Naive B cell (primary cell): ENCODE data around the gene MLST8. TPM values are rescaled to one million over a fixed set of nuclear protein-coding genes. Genes with fewer than 3 reads are reported as not detected.
"Not testable (repeated sequence)": the region's sequence is repeated elsewhere in the genome, so short reads cannot be mapped to it uniquely, and the experiment has no call there.

Experiments
- ATAC-seq, 2 donors: fragments of 150-1000 bp; cut with Tn5 transposase; 2 replicates each; pipeline ENCODE4 v1.10.0; 2021; ENCODE audit warnings: low read depth in 2 of 2, mild to moderate bottlenecking in 2 of 2, moderate library complexity in 2 of 2
- DNase-seq: peaks from one replicate; pipeline ENCODE4 v3.0.0; 2022
- H3K27ac Mint-ChIP-seq, 6 donors: one replicate each; pipeline ENCODE4 v1.8.0; 2020 to 2022; ENCODE audit warnings: mild to moderate bottlenecking in 6 of 6, mixed read lengths in 6 of 6, moderate library complexity in 5 of 6, inconsistent platforms in 2 of 6
- H3K27me3 Mint-ChIP-seq, 3 donors: one replicate each; pipeline ENCODE4 v1.8.0; 2021 to 2022; ENCODE audit warnings: mixed read lengths in 3 of 3, mild to moderate bottlenecking in 1 of 3
- H3K36me3 Mint-ChIP-seq, 2 donors: one replicate each; pipeline ENCODE4 v1.8.0; 2020 to 2022; ENCODE audit warnings: mixed read lengths in 2 of 2, inconsistent platforms in 1 of 2, mild to moderate bottlenecking in 1 of 2
- H3K4me1 Mint-ChIP-seq, 3 donors: one replicate each; pipeline ENCODE4 v1.8.0; 2020 to 2022; ENCODE audit warnings: mixed read lengths in 3 of 3, inconsistent platforms in 1 of 3, mild to moderate bottlenecking in 1 of 3, moderate library complexity in 1 of 3
- H3K4me3 Mint-ChIP-seq, 8 donors: one replicate each; pipeline ENCODE4 v1.8.0; 2020 to 2022; ENCODE audit warnings: mild to moderate bottlenecking in 8 of 8, mixed read lengths in 8 of 8, moderate library complexity in 8 of 8, inconsistent platforms in 2 of 8
- H3K9me3 Mint-ChIP-seq, 7 donors: one replicate each; pipeline ENCODE4 v1.8.0; 2020 to 2022; ENCODE audit warnings: mixed read lengths in 7 of 7, mild to moderate bottlenecking in 5 of 7, inconsistent platforms in 2 of 7, moderate library complexity in 1 of 7
- polyA plus RNA-seq, 6 donors: library from polyadenylated mRNA; unstranded; fragments of 300-500 nt; fragmentation: Illumina TruSeq; gene quantifications; one replicate each; pipeline ENCODE4 v1.2.3, GENCODE V29; 2021; ENCODE audit warnings: low read depth in 6 of 6

The MLST8 gene
- polyA plus RNA-seq, 6 donors from 2014 or later, result 28.1 to 43.1 (median 33.4) TPM

- Mint-ChIP-seq H3K27ac (peak overlapping the region; percentile 67 to 98 (median 92)), H3K27me3 (no peaks in the 10 kb centered on the region), H3K4me1 (peaks cover 0 to 26% (median 0%) of the 10 kb centered on the region in 3 donors), H3K36me3 (peaks cover 0 to 7% of the 10 kb centered on the region in 2 donors), H3K9me3 (no peaks in the 10 kb centered on the region), H3K4me3 (peak overlapping the region; percentile 83 to 94 (median 90))
- ATAC-seq (peak in 1 of 2 donors; percentile 23), DNase-seq (no peak)
Observed at GRCh38 chr16:2250652-2251295, 45.5 kb downstream of the MLST8 start.

DNA sequence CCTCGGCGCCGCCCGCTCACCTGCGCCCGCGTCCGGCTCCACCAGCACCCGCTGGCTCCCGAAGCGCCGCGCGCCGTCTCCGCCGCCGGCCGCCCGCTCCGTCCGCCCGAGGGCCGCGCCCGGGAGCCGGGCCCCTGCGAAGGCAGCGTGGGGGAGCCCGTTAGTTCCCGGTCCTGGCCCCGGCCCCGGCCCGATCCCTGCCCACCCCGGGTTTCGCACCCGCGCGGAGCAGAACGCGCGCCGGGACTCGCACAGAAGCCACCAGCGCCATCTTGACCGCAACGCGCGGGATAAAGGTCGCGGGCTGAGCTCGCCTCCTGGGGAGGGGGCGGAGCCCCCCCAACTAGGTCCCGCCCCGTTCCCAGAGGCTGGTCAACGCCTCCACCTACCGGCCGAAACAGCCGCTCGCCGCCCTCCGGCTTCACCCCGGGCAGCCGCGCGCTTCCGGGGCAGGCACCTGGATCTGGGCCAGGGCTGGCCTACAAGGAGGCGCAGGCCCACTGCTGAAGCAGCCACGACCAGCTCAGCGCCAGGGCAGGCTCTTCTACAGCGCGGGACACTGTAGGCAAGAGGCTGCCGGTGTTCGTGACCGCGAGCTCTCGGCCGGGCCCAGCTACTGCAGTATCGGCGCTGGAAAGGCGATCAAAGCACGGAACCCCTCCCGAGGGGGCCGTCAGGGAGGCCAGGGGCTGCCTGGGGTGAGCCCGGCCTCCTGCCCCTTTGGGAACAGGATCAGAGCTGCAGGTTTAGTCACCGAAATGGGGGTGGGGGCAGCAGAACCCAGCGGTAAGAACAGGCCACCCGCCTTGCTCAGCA is 46.2 kb downstream of the MLST8 start, which contains the start of gene ECI1:
TSS of gene ECI1 (minus strand) at position 292 of the 816 bp plus-strand sequence. CDS start at position 271, 21 bp downstream.
- Mint-ChIP-seq H3K36me3 (peaks cover 5 to 9% of the 10 kb centered on the region in 2 donors), H3K4me1 (peaks cover 0 to 27% (median under 1%) of the 10 kb centered on the region in 3 donors), H3K27ac (peak within 1 kb of the TSS; percentile 90 to 98 (median 93)), H3K9me3 (no peaks in the 10 kb centered on the region), H3K27me3 (no peaks in the 10 kb centered on the region), H3K4me3 (peak within 1 kb of the TSS; percentile 83 to 94 (median 90))
- DNase-seq (peak; percentile 85), ATAC-seq (peak; percentile 83 to 85)

DNA sequence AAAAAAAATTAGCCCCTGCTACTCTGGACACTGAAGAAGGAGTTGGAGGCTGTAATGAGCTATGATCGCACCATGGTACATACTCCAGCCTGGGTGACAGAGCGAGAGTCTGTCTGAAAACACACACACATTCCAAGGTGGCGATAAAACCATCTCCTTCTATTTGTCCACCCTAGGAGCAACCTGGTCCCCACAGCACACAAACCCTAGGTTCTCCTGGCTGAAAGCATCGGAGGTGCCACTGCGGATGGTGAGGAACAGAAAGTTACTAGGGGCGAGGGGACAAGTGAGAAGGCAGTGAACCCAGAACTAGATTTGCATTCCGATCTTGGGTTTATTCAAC is 47.5 kb downstream of the MLST8 start:
- ATAC-seq, result no peak
- peak overlapping the region in 6 of 8 donors; percentile 9 to 89 (median 51) for H3K4me3 Mint-ChIP-seq
- H3K27me3 Mint-ChIP-seq, result no peaks in the 10 kb centered on the region
- no peak for DNase-seq
- peaks cover 10 to 14% of the 10 kb centered on the region in 2 donors for H3K36me3 Mint-ChIP-seq
- H3K9me3 Mint-ChIP-seq, result no peaks in the 10 kb centered on the region
- peak overlapping the region; percentile 24 to 91 (median 86) for H3K27ac Mint-ChIP-seq
- peaks cover 5 to 30% (median 6%) of the 10 kb centered on the region in 3 donors for H3K4me1 Mint-ChIP-seq

- ATAC-seq, result no peak
- Mint-ChIP-seq H3K4me3 (peak overlapping the region in 4 of 8 donors; percentile 39 to 89 (median 72)), H3K27me3 (no peaks in the 10 kb centered on the region), H3K9me3 (no peaks in the 10 kb centered on the region), H3K27ac (peak overlapping the region in 4 of 6 donors; percentile 59 to 91 (median 86)), H3K36me3 (peaks cover 10 to 14% of the 10 kb centered on the region in 2 donors), H3K4me1 (peaks cover 5 to 31% (median 6%) of the 10 kb centered on the region in 3 donors)
- no peak for DNase-seq
Observed at GRCh38 chr16:2253293-2253692, 48.0 kb downstream of the MLST8 start.

DNA sequence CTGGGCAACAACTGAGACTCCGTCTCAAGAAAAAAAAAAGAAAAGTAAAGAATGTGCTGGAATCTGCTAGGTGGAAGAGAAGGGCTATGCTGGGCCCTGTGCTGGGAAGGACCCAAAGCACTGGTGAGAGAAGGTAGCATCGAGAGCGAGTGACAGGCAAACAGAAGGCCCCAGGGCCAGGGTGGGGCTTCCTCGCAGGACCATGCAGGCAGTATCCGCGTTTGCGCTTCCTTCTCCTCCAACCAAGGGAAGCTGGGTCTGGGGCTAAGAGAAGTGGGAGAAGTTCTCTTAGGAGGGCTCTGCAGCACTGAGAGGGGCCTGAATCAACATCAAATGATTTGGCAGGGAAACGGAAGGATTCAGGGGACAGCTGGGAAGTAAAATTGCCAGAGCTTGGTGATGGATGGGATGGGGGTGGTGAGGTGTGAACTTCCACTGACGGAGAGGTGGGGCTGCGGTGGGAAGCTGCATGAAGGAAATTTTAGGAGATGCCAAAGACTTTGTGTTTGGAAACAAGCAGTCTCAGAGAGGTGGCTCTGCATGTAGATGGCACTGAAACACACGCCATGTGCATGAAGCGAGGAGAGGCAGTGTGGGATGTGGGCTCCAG is 51.4 kb downstream of the MLST8 start:
- H3K27ac Mint-ChIP-seq, result peak overlapping the region in 3 of 6 donors; percentile 26 to 79 (median 43)
- no peak for ATAC-seq
- DNase-seq, result no peak
- peak overlapping the region in 1 of 8 donors; percentile 42 for H3K4me3 Mint-ChIP-seq
- H3K9me3 Mint-ChIP-seq, result no peaks in the 10 kb centered on the region
- H3K36me3 Mint-ChIP-seq, result peaks cover 10 to 19% of the 10 kb centered on the region in 2 donors
- H3K27me3 Mint-ChIP-seq, result no peaks in the 10 kb centered on the region
- peaks cover 5 to 22% (median 6%) of the 10 kb centered on the region in 3 donors for H3K4me1 Mint-ChIP-seq

GRCh38 chr16:2257726-2258125 is 52.5 kb downstream of the MLST8 start:
- peaks cover 10 to 24% of the 10 kb centered on the region in 2 donors for H3K36me3 Mint-ChIP-seq
- H3K27me3 Mint-ChIP-seq, result no peaks in the 10 kb centered on the region
- ATAC-seq, result no peak
- peaks cover 5 to 15% (median 6%) of the 10 kb centered on the region in 3 donors for H3K4me1 Mint-ChIP-seq
- DNase-seq, result no peak
- no peak overlapping the region for H3K4me3 Mint-ChIP-seq
- H3K27ac Mint-ChIP-seq, result peak overlapping the region in 1 of 6 donors; percentile 59
- H3K9me3 Mint-ChIP-seq, result no peaks in the 10 kb centered on the region

DNA sequence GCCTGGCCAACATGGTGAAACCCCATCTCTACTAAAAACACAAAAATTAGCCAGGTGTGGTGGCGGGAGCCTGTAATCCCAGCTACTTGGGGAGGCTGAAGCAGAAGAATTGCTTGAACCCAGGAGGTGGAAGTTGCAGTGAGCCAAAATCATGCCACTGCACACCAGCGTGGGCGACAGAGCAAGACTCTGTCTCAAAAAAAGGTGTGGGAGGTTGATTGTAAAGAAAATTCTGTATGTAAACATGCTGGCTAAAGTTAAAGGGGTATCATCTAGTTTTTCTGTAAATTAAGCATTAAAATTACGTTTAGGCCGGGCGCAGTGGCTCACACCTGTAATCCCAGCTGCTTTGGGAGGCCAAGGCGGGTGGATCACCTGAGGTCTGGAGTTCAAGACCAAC is 53.3 kb downstream of the MLST8 start:
- H3K27ac Mint-ChIP-seq, ATAC-seq, DNase-seq, H3K27me3 Mint-ChIP-seq, H3K9me3 Mint-ChIP-seq, H3K4me3 Mint-ChIP-seq: not testable (repeated sequence)
- H3K36me3 Mint-ChIP-seq, result peaks cover 10 to 17% of the 10 kb centered on the region in 2 donors
- H3K4me1 Mint-ChIP-seq, result peaks cover 5 to 11% (median 6%) of the 10 kb centered on the region in 3 donors

Other genes starting within 250 kb of the MLST8 start
- 100 to 1,000 TPM; 163 to 200 (median 194) TPM for gene NDUFB10, start 245.9 kb upstream of the MLST8 start, polyA plus RNA-seq
- gene RPS2, start 240.6 kb upstream of the MLST8 start, polyA plus RNA-seq, result 1,000 to 10,000 TPM; 5,355 to 7,267 (median 6,090) TPM
- not detected for gene RNF151, start 238.6 kb upstream of the MLST8 start, polyA plus RNA-seq
- gene TBL3, start 233.4 kb upstream of the MLST8 start, polyA plus RNA-seq, result 10 to 100 TPM; 10.9 to 54.8 (median 35.4) TPM
- gene NOXO1, start 224.0 kb upstream of the MLST8 start, polyA plus RNA-seq, result not detected
- 10 to 100 TPM; 31.9 to 58.2 (median 37.6) TPM for gene GFER, start 221.3 kb upstream of the MLST8 start, polyA plus RNA-seq
- 1 to 10 TPM in 5 of 6 donors, not detected in 1; 1.5 to 4.1 (median 2.8) TPM for gene SYNGR3, start 215.5 kb upstream of the MLST8 start, polyA plus RNA-seq
- 1 to 10 TPM; 2.7 to 8.4 (median 3.9) TPM for gene ZNF598, start 195.6 kb upstream of the MLST8 start, polyA plus RNA-seq
- gene NPW, start 185.7 kb upstream of the MLST8 start, polyA plus RNA-seq, result not detected
- gene NHERF2, start 178.6 kb upstream of the MLST8 start, polyA plus RNA-seq, result not detected
- 10 to 100 TPM; 21.4 to 38.3 (median 26.0) TPM for gene NTHL1, start 157.6 kb upstream of the MLST8 start, polyA plus RNA-seq
- gene TSC2, start 157.5 kb upstream of the MLST8 start, polyA plus RNA-seq, result 10 to 100 TPM; 16.6 to 45.0 (median 24.9) TPM
- gene PKD1, start 69.6 kb upstream of the MLST8 start, polyA plus RNA-seq, result 10 to 100 TPM in 1 of 6 donors, 1 to 10 TPM in 5; 2.8 to 10.4 (median 4.0) TPM
- gene RAB26, start 56.8 kb upstream of the MLST8 start, polyA plus RNA-seq, result 1 to 10 TPM in 4 of 6 donors, under 1 TPM in 1, not detected in 1; 0.66 to 2.7 (median 1.4) TPM
- 1 to 10 TPM; 4.2 to 9.4 (median 5.6) TPM for gene TRAF7, start 49.7 kb upstream of the MLST8 start, polyA plus RNA-seq
- not detected for gene CASKIN1, start 8.8 kb upstream of the MLST8 start, polyA plus RNA-seq
- gene BRICD5, start 5.4 kb downstream of the MLST8 start, polyA plus RNA-seq, result under 1 TPM in 2 of 6 donors, not detected in 4; 0.48 to 0.49 TPM
- 10 to 100 TPM in 2 of 6 donors, 1 to 10 TPM in 4; 5.7 to 11.0 (median 9.5) TPM for gene PGP, start 9.4 kb downstream of the MLST8 start, polyA plus RNA-seq
- gene E4F1, start 18.1 kb downstream of the MLST8 start, polyA plus RNA-seq, result 10 to 100 TPM in 2 of 6 donors, 1 to 10 TPM in 4; 6.4 to 16.1 (median 8.9) TPM
- under 1 TPM in 1 of 6 donors, not detected in 5; 0.30 TPM for gene DNASE1L2, start 31.0 kb downstream of the MLST8 start, polyA plus RNA-seq
- gene ECI1, start 46.1 kb downstream of the MLST8 start, polyA plus RNA-seq, result 10 to 100 TPM; 41.7 to 55.1 (median 48.6) TPM
- gene RNPS1, start 62.7 kb downstream of the MLST8 start, polyA plus RNA-seq, result 100 to 1,000 TPM; 238 to 325 (median 252) TPM
- gene ABCA3, start 135.3 kb downstream of the MLST8 start, polyA plus RNA-seq, result 1 to 10 TPM in 2 of 6 donors, under 1 TPM in 3, not detected in 1; 0.54 to 1.8 (median 0.98) TPM
- 1 to 10 TPM in 5 of 6 donors, not detected in 1; 1.8 to 5.0 (median 2.8) TPM for gene CCNF, start 224.0 kb downstream of the MLST8 start, polyA plus RNA-seq